HepG2 (cell line): ENCODE measurements around the gene IRF3. TPM values are rescaled to one million over a fixed set of nuclear protein-coding genes. Genes with fewer than 3 reads are reported as not detected.

Experiments
- CHCHD3 ChIP-seq: sonication (generic); formaldehyde crosslinking; IDR thresholded peaks from 2 replicates; pipeline ENCODE4 v1.8.0; 2022; ENCODE audit warnings: mild to moderate bottlenecking, missing genetic modification reagents, moderate library complexity
- FOXC1 ChIP-seq: sonication (generic); formaldehyde crosslinking; IDR thresholded peaks from 2 replicates; pipeline ENCODE4 v1.8.0; 2022; ENCODE audit warnings: mild to moderate bottlenecking, missing genetic modification reagents, borderline replicate concordance
- GATAD1 ChIP-seq: IDR thresholded peaks from 2 replicates; pipeline ENCODE4 v1.6.1; 2016; ENCODE audit warnings: missing genetic modification reagents, missing compliant biosample characterization
- HNF4A ChIP-seq: sonication (generic); formaldehyde crosslinking; IDR thresholded peaks from 2 replicates; pipeline ENCODE4 v1.4.0; 2020; ENCODE audit warnings: missing genetic modification reagents
- KDM4B ChIP-seq: sonication (generic); formaldehyde crosslinking; IDR thresholded peaks from 2 replicates; pipeline ENCODE4 v1.4.0; 2020; ENCODE audit warnings: missing genetic modification reagents
- MATR3 ChIP-seq: sonication (generic); formaldehyde crosslinking; IDR thresholded peaks from 2 replicates; pipeline ENCODE4 v1.4.0; 2020; ENCODE audit warnings: missing genetic modification reagents
- MXD4 ChIP-seq: IDR thresholded peaks from 2 replicates; pipeline ENCODE4 v1.6.1; 2016; ENCODE audit warnings: mild to moderate bottlenecking, missing biosample characterization, missing genetic modification reagents
- NONO ChIP-seq, 2 experiments: fragments of 450-650 bp in 1 of 2; sonication (generic) in 1 of 2; formaldehyde crosslinking in 1 of 2; IDR thresholded peaks in 1 of 2; conservative IDR thresholded peaks in 1 of 2; 2 replicates each; pipeline versions ENCODE4 v1.6.1 to v1.8.0; 2017 to 2022; ENCODE audit warnings: mild to moderate bottlenecking in 1 of 2, missing genetic modification reagents in 1 of 2, moderate library complexity in 1 of 2
- RARG ChIP-seq: sonication (generic); formaldehyde crosslinking; IDR thresholded peaks from 2 replicates; pipeline ENCODE4 v1.4.0; 2020; ENCODE audit warnings: low read depth, mild to moderate bottlenecking, missing genetic modification reagents
- REPIN1 ChIP-seq: sonication (generic); formaldehyde crosslinking; IDR thresholded peaks from 2 replicates; pipeline ENCODE4 v1.8.0; 2022; ENCODE audit warnings: missing genetic modification reagents, low read depth, mild to moderate bottlenecking, borderline replicate concordance
- SP2 ChIP-seq: sonication (generic); formaldehyde crosslinking; IDR thresholded peaks from 2 replicates; pipeline ENCODE4 v1.5.1; 2020; ENCODE audit warnings: mild to moderate bottlenecking, missing genetic modification reagents
- TBP ChIP-seq: sonication (generic); formaldehyde crosslinking; IDR thresholded peaks from 2 replicates; pipeline ENCODE4 v1.5.0; 2020; ENCODE audit warnings: missing genetic modification reagents
- TRAFD1 ChIP-seq: sonication (generic); formaldehyde crosslinking; IDR thresholded peaks from 2 replicates; pipeline ENCODE4 v1.5.1; 2020; ENCODE audit warnings: missing genetic modification reagents, mild to moderate bottlenecking, borderline replicate concordance
- YEATS4 ChIP-seq: sonication (generic); formaldehyde crosslinking; IDR thresholded peaks from 2 replicates; pipeline ENCODE4 v1.4.0; 2020; ENCODE audit warnings: missing genetic modification reagents, borderline replicate concordance
- ZFP62 ChIP-seq: sonication (generic); formaldehyde crosslinking; IDR thresholded peaks from 2 replicates; pipeline ENCODE4 v1.4.0; 2020; ENCODE audit warnings: missing genetic modification reagents
- ZIK1 ChIP-seq: sonication (generic); formaldehyde crosslinking; IDR thresholded peaks from 2 replicates; pipeline ENCODE4 v1.5.0; 2020; ENCODE audit warnings: mild to moderate bottlenecking, low read depth, missing genetic modification reagents, borderline replicate concordance
- ZNF205 ChIP-seq: IDR thresholded peaks from 2 replicates; pipeline ENCODE4 v1.6.1; 2018; ENCODE audit warnings: missing biosample characterization, missing genetic modification reagents
- ZNF382 ChIP-seq: sonication (generic); formaldehyde crosslinking; IDR thresholded peaks from 2 replicates; pipeline ENCODE4 v1.5.0; 2020; ENCODE audit warnings: missing genetic modification reagents, mild to moderate bottlenecking, borderline replicate concordance
- ZNF430 ChIP-seq: sonication (generic); formaldehyde crosslinking; IDR thresholded peaks from 2 replicates; pipeline ENCODE4 v1.9.0; 2021; ENCODE audit warnings: mild to moderate bottlenecking, missing genetic modification reagents
- ZNF512 ChIP-seq: sonication (generic); formaldehyde crosslinking; IDR thresholded peaks from 2 replicates; pipeline ENCODE4 v1.4.0; 2020; ENCODE audit warnings: mild to moderate bottlenecking, missing genetic modification reagents
- ZNF75D ChIP-seq: sonication (generic); formaldehyde crosslinking; IDR thresholded peaks from 2 replicates; pipeline ENCODE4 v1.8.1; 2023; ENCODE audit warnings: missing genetic modification reagents, mild to moderate bottlenecking, borderline replicate concordance
- polyA plus RNA-seq, 8 experiments: library from polyadenylated mRNA; depleted of rRNA in 3 of 8; stranded (reverse) in 7 of 8; unstranded in 1 of 8; fragments of >200 nt; fragmentation: Illumina TruSeq in 4 of 8; extraction: Trizol in 4 of 8; gene quantifications; 2 replicates each; pipeline versions ENCODE4 v1.2.1 to v1.2.3, GENCODE V29; 2011 to 2016; ENCODE audit warnings: low read depth in 4 of 8, missing spikeins in 1 of 8, mixed read lengths in 1 of 8; ENCODE audit not compliant: insufficient read depth in 1 of 8
- total RNA-seq, 5 experiments: library from RNA; depleted of rRNA; stranded (reverse); fragments of >200 nt; fragmentation: Illumina TruSeq; extraction: Trizol; gene quantifications; 2 replicates each; pipeline ENCODE4 v1.2.3, GENCODE V29; 2016; ENCODE audit warnings: low read depth in 1 of 5
- TF ChIP-seq, protein P1 (sequence below), 2 experiments: sonication (generic) in 1 of 2; formaldehyde crosslinking in 1 of 2; IDR thresholded peaks; 2 replicates each; pipeline versions ENCODE4 v1.4.0 to v1.6.1; 2018 to 2020; ENCODE audit warnings: missing genetic modification reagents in 2 of 2, borderline replicate concordance in 1 of 2, low read depth in 1 of 2, mild to moderate bottlenecking in 1 of 2, missing biosample characterization in 1 of 2
- TF ChIP-seq, protein P2 (sequence below): sonication (generic); formaldehyde crosslinking; IDR thresholded peaks from 2 replicates; pipeline ENCODE4 v1.4.0; 2020; ENCODE audit warnings: missing genetic modification reagents

Gene IRF3
- total and polyA plus RNA-seq, 2 of the 13 experiments (the other 11 are each of a cell fraction or from before 2014, with no cell fraction given) = 61.9 to 65.5 TPM

DNA sequence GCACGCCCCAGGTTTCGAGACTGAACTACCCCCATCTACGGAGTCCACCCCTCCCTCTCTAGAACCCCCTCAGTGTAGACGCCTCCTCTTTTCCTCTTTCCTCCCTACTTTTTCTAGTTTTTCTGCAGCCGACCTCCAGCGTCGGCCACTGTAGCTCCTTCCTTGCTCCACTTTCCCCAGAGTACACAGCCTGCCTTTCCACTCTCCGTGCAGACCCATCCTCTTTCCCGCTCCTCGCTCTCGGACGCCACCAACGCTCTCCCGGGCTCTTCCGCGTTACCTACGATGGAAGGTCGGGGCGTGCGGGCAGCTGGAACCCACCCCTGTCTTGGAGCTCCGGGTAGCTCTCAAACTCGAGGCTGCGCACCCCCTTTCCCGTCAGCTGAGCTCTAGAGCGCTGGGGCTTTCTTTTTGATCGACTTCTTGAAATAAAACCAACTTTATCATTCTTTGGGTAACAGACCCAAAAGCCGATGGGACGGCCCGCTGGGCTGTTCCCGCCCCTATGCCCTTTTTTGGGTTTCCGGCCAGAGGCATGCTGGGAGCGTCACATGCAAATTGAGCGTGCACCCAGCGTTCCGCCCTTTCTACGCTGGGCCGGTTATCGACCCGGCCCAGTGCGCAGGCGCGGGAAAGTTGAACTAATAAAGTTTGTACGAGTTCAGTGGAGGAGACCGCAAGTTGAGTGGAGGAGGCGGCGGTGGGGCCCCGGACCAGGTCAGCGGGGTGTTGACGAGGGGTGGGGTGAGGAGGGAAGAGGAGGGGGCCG, at the start of gene IRF3, which contains the start of gene BCL2L12 (continued):
- TF ChIP-seq ZNF512 (CRISPR knock-in tag) = no peak
- TF ChIP-seq, protein P1, sequence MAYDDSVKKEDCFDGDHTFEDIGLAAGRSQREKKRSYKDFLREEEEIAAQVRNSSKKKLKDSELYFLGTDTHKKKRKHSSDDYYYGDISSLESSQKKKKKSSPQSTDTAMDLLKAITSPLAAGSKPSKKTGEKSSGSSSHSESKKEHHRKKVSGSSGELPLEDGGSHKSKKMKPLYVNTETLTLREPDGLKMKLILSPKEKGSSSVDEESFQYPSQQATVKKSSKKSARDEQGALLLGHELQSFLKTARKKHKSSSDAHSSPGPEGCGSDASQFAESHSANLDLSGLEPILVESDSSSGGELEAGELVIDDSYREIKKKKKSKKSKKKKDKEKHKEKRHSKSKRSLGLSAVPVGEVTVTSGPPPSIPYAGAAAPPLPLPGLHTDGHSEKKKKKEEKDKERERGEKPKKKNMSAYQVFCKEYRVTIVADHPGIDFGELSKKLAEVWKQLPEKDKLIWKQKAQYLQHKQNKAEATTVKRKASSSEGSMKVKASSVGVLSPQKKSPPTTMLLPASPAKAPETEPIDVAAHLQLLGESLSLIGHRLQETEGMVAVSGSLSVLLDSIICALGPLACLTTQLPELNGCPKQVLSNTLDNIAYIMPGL (CRISPR knock-in tag; IDR thresholded peaks at IDR 0.05; ENCODE audit: borderline replicate concordance in 1 of 2, low read depth in 1 of 2) = peak; percentile 56 to 60; a peak in 2 of 4 replicates
- TF ChIP-seq ZNF430 = peak; percentile 63; the same call in 1 of the 2 replicates
- TF ChIP-seq FOXC1 (CRISPR knock-in tag) = no peak
- no peak for TF ChIP-seq TRAFD1 (CRISPR knock-in tag)
- no peak for TF ChIP-seq ZNF75D (CRISPR knock-in tag)
- TF ChIP-seq ZNF205 (CRISPR knock-in tag) = no peak
- TF ChIP-seq MATR3 = no peak
- TF ChIP-seq SP2 (CRISPR knock-in tag) = no peak
- no peak for TF ChIP-seq RARG
- no peak for TF ChIP-seq ZFP62 (CRISPR knock-in tag)
- TF ChIP-seq NONO (IDR thresholded peaks at IDR 0.05) = no peak
- TF ChIP-seq NONO (CRISPR knock-in tag; conservative IDR thresholded peaks at IDR 0.05) = no peak
- TF ChIP-seq CHCHD3 (CRISPR knock-in tag) = no peak
- 0 out of 2 replicates have a peak, but pooled peaks have one; percentile 28 for TF ChIP-seq YEATS4 (CRISPR knock-in tag)
- TF ChIP-seq HNF4A (CRISPR knock-in tag) = no peak
- no peak for TF ChIP-seq REPIN1 (CRISPR knock-in tag)
- peak; percentile 87 for TF ChIP-seq GATAD1
- TF ChIP-seq, protein P2, sequence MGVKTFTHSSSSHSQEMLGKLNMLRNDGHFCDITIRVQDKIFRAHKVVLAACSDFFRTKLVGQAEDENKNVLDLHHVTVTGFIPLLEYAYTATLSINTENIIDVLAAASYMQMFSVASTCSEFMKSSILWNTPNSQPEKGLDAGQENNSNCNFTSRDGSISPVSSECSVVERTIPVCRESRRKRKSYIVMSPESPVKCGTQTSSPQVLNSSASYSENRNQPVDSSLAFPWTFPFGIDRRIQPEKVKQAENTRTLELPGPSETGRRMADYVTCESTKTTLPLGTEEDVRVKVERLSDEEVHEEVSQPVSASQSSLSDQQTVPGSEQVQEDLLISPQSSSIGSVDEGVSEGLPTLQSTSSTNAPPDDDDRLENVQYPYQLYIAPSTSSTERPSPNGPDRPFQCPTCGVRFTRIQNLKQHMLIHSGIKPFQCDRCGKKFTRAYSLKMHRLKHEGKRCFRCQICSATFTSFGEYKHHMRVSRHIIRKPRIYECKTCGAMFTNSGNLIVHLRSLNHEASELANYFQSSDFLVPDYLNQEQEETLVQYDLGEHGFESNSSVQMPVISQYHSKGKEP (CRISPR knock-in tag) = no peak
- TF ChIP-seq KDM4B (CRISPR knock-in tag) = no peak
- no peak for TF ChIP-seq ZIK1 (CRISPR knock-in tag)
- TF ChIP-seq TBP (CRISPR knock-in tag) = no peak
- TF ChIP-seq MXD4 (CRISPR knock-in tag) = no peak
- no peak for TF ChIP-seq ZNF382
